GOT3 (cell line): ENCODE data around the gene SPATS1.

Experiments
- DNase-seq: peaks from one replicate; lab custom pipeline; 2025; ENCODE audit warnings: mixed read lengths; lab: John Stamatoyannopoulos, UW

Gene SPATS1

GRCh38 chr6:44387346-44388134, 45.1 kb downstream of the SPATS1 start, which contains the start of gene CDC5L:
Gene CDC5L, plus strand, starts transcription at chr6:44387706. Its CDS starts 118 bp downstream, at chr6:44387824.
- DNase-seq, result peak; percentile 94

- DNase-seq, result no peak
Observed at GRCh38 chr6:44388135-44388487, 45.7 kb downstream of the SPATS1 start.

GRCh38 chr6:44388887-44389286, 46.4 kb downstream of the SPATS1 start:
- DNase-seq, result no peak

DNA sequence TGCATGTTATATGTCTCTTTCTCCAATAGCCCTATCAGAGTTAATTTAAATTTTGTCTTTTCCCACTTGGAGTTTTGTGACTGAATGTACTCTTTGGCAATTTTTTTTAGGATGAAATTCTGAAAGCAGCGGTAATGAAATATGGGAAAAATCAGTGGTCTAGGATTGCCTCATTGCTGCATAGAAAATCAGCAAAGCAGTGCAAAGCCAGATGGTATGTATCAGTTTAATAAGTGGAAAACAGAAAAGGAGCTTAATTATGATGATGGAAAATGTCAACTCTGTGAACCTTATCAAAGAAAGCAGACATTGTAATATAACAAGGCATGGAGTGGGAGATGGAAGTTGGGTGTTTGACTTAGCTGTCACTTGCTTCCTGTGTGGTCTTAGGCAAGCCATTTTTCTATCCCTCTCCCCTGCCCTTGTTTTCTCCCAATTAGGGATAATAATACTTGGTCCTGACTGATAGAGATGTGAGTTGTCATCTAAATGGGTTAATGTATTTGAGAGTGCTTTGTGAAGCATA, 47.8 kb downstream of the SPATS1 start:
- DNase-seq, result no peak
